HepG2 (cell line): ENCODE data around the gene H3-3A. TPM values are rescaled to one million over a fixed set of nuclear protein-coding genes. Genes with fewer than 3 reads are reported as not detected.

Experiments
- ATAC-seq: fragments of 200-7000 bp; cut with Tn5 transposase; 3 replicates; pipeline ENCODE4 v1.9.1; 2020; ENCODE audit warnings: mild to moderate bottlenecking, moderate library complexity
- BruUV-seq: library from RNA; stranded (reverse); fragments of 400-500 nt; replicated peaks from 2 replicates; lab custom pipeline; 2021; lab: Mats Ljungman, UMichigan
- CTCF ChIA-PET: fragments of 300-600 bp; formaldehyde crosslinking; extraction: SDS; loops from one replicate; lab custom pipeline; 2021; ENCODE audit warnings: low total read pairs, inconsistent platforms, low intra/inter-chr PET ratio; lab: Yijun Ruan, JAX
- POLR2A ChIA-PET: fragments of 350-600 bp; sonication (Branson Sonifier 250); formaldehyde crosslinking; loops from one replicate; lab custom pipeline; 2020; ENCODE audit warnings: antibody characterized with exemption, inconsistent platforms; lab: Yijun Ruan, JAX
- DNase-seq: peaks from one replicate; pipeline ENCODE4 v3.0.0-alpha.2; 2015; ENCODE audit warnings: low spot score
- FAIRE-seq: peaks from 3 replicates; lab custom pipeline; 2011; peaks lifted over from hg19 to GRCh38; lab: Jason Lieb, UNC
- H2AFZ ChIP-seq: one replicate; pipeline ENCODE4 v1.6.1; 2011; ENCODE audit warnings: low read length, inconsistent platforms
- H3K27ac ChIP-seq: fragments of 300-600 bp; 3 replicates; pipeline ENCODE4 v1.8.0; 2011; ENCODE audit warnings: mixed run types, mild to moderate bottlenecking, mixed read lengths, low read length, inconsistent platforms; ENCODE audit not compliant: insufficient read depth; ENCODE audit errors: extremely low read length
- H3K27me3 ChIP-seq, 2 experiments: fragments of 200-600 bp in 1 of 2; 2 replicates in 1 of 2; 3 replicates in 1 of 2; pipeline versions ENCODE4 v1.6.0 to v1.8.0; 2011; ENCODE audit warnings: low read length in 2 of 2, mild to moderate bottlenecking in 2 of 2, moderate library complexity in 2 of 2, inconsistent platforms in 1 of 2; ENCODE audit not compliant: insufficient read depth in 2 of 2, control insufficient read depth in 1 of 2
- H3K36me3 ChIP-seq, 2 experiments: fragments of 200-600 bp in 1 of 2; replicated peaks in 1 of 2; 2 replicates in 1 of 2; 3 replicates in 1 of 2; pipeline versions ENCODE4 v1.5.1 to v1.8.0; 2011; ENCODE audit warnings: low read length in 2 of 2, inconsistent platforms in 1 of 2; ENCODE audit not compliant: insufficient read depth in 2 of 2, control insufficient read depth in 1 of 2
- H3K4me1 ChIP-seq: 2 replicates; pipeline ENCODE4 v1.5.1; 2012; ENCODE audit warnings: low read length, inconsistent platforms; ENCODE audit not compliant: insufficient read depth
- H3K4me2 ChIP-seq: 2 replicates; pipeline ENCODE4 v1.6.0; 2011; ENCODE audit warnings: low read depth, low read length, inconsistent platforms
- H3K4me3 ChIP-seq, 3 experiments: fragments of 200-600 bp in 1 of 3; sonication (generic), shearing (Covaris generic) in 1 of 3; replicated peaks in 1 of 3; 2 replicates each; pipeline ENCODE4 v1.5.1; 2011 to 2016; ENCODE audit warnings: low read length in 3 of 3, inconsistent platforms in 2 of 3, low read depth in 2 of 3, mild to moderate bottlenecking in 2 of 3, control low read depth in 1 of 3, mixed read lengths in 1 of 3; ENCODE audit not compliant: insufficient read depth in 1 of 3
- H3K79me2 ChIP-seq: one replicate; pipeline ENCODE4 v1.6.1; 2011; ENCODE audit warnings: low read length, inconsistent platforms; ENCODE audit not compliant: insufficient read depth
- H3K9ac ChIP-seq: 2 replicates; pipeline ENCODE4 v1.6.0; 2011; ENCODE audit warnings: mild to moderate bottlenecking, low read depth, low read length, inconsistent platforms; ENCODE audit not compliant: insufficient read depth
- H3K9me3 ChIP-seq: 2 replicates; pipeline ENCODE4 v1.5.1; 2012; ENCODE audit warnings: mild to moderate bottlenecking, low read length
- H4K20me1 ChIP-seq: 2 replicates; pipeline ENCODE4 v1.6.0; 2011; ENCODE audit warnings: inconsistent platforms, mild to moderate bottlenecking, low read length, moderate library complexity; ENCODE audit not compliant: insufficient read depth
- ARID2 ChIP-seq: sonication (generic); formaldehyde crosslinking; IDR thresholded peaks from 2 replicates; pipeline ENCODE4 v1.8.1; 2022; ENCODE audit warnings: mild to moderate bottlenecking, missing genetic modification reagents, borderline replicate concordance
- PRMT3 ChIP-seq: sonication (generic); formaldehyde crosslinking; IDR thresholded peaks from 2 replicates; pipeline ENCODE4 v1.8.1; 2022; ENCODE audit warnings: low read depth, mild to moderate bottlenecking, moderate library complexity, missing genetic modification reagents, borderline replicate concordance
- TARDBP ChIP-seq: sonication (generic); formaldehyde crosslinking; IDR thresholded peaks from 2 replicates; pipeline ENCODE4 v1.8.0; 2022; ENCODE audit warnings: mild to moderate bottlenecking, missing genetic modification reagents
- ZBTB42 ChIP-seq: sonication (generic); formaldehyde crosslinking; IDR thresholded peaks from 2 replicates; pipeline ENCODE4 v1.5.0; 2020; ENCODE audit warnings: mild to moderate bottlenecking, missing genetic modification reagents
- WGBS: methylation state at CpG from one replicate; pipeline ENCODE4 v1.1.6; 2017; ENCODE audit warnings: low lambda C conversion rate; 5-methylcytosine and 5-hydroxymethylcytosine counted together
- in situ Hi-C: cut with HindIII; loops from 2 replicates; pipeline ENCODE4 v1.10.0; 2017; ENCODE audit warnings: low pct_unique_long_range_greater_than_20kb; ENCODE audit not compliant: extremely low pct_ligation_motif_present
- intact Hi-C: fragments of 100-400 bp; cut with micrococcal nuclease; formaldehyde crosslinking; loops from one replicate; pipeline ENCODE4 v1.10.0; 2022; ENCODE audit not compliant: unreplicated experiment
- polyA plus RNA-seq, 8 experiments: library from polyadenylated mRNA; depleted of rRNA in 3 of 8; stranded (reverse) in 7 of 8; unstranded in 1 of 8; fragments of >200 nt; fragmentation: Illumina TruSeq in 4 of 8; extraction: Trizol in 4 of 8; gene quantifications; 2 replicates each; pipeline versions ENCODE4 v1.2.1 to v1.2.3, GENCODE V29; 2011 to 2016; ENCODE audit warnings: low read depth in 4 of 8, missing spikeins in 1 of 8, mixed read lengths in 1 of 8; ENCODE audit not compliant: insufficient read depth in 1 of 8
- total RNA-seq, 5 experiments: library from RNA; depleted of rRNA; stranded (reverse); fragments of >200 nt; fragmentation: Illumina TruSeq; extraction: Trizol; gene quantifications; 2 replicates each; pipeline ENCODE4 v1.2.3, GENCODE V29; 2016; ENCODE audit warnings: low read depth in 1 of 5
- TF ChIP-seq, protein P1 (sequence below): sonication (generic); formaldehyde crosslinking; IDR thresholded peaks from 2 replicates; pipeline ENCODE4 v1.9.0; 2021; ENCODE audit warnings: missing genetic modification reagents, mild to moderate bottlenecking, borderline replicate concordance
- TF ChIP-seq, protein P2 (sequence below): IDR thresholded peaks from 2 replicates; pipeline ENCODE4 v1.6.1; 2016; ENCODE audit warnings: mild to moderate bottlenecking
- TF ChIP-seq, protein P3 (sequence below): sonication (generic); formaldehyde crosslinking; IDR thresholded peaks from 2 replicates; pipeline ENCODE4 v1.4.0; 2020; ENCODE audit warnings: missing genetic modification reagents
- TF ChIP-seq, protein P4 (sequence below): sonication (generic); formaldehyde crosslinking; IDR thresholded peaks from 2 replicates; pipeline ENCODE4 v1.5.0; 2020; ENCODE audit warnings: mild to moderate bottlenecking, missing genetic modification reagents
- TF ChIP-seq, protein P5 (sequence below), 2 experiments: sonication (generic) in 1 of 2; formaldehyde crosslinking in 1 of 2; IDR thresholded peaks; 2 replicates each; pipeline versions ENCODE4 v1.5.1 to v1.6.1; 2011 to 2020; ENCODE audit warnings: borderline replicate concordance in 1 of 2, low read depth in 1 of 2, low read length in 1 of 2, mild to moderate bottlenecking in 1 of 2, missing genetic modification reagents in 1 of 2, moderate library complexity in 1 of 2

H3-3A gene
- total and polyA plus RNA-seq, 2 of the 13 experiments (the other 11 are each of a cell fraction or from before 2014, with no cell fraction given), result 221 to 320 TPM

DNA sequence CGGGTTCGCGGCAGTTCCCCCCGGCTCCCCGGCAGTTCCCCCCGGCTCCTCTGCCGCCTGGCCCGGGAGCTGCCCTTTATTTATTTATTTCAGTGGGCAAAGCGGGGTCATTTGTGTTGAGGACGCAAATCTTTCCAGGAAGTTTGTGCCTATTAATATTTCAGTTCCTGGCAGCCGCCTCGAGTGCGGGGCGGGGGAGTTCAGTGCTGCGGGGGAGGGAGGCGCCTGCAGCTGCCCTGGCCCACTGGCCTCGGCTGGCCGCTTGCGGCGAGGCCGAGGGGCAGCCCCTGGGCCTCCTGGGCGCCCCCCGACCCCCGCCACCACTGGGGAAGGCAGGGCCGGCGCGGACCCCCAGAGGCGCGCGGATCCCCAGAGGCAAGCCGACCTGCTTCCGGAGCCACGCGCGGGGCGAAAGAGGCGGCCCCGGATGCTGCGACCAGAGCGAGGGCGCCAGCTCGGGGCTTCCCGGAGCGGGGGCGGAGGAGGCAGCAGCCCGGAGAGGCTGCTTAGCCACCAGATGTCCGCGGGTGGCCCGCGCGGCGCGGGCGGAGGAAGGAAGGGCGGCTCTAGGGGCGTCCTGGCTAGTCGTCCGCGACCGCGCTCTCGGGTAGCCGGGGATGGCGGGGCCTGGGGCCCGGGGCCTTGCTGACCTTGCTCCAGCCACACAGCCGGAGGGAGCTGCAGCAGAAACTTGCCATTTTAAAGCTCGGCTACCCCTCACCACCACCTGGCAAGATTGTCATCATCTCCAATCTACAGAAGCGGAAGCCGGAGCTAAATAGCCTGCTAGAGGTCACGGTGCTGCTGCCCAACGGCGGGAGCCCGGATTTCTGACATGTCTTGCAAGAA is 48.0 kb downstream of the H3-3A start (continued):
- TF ChIP-seq, protein P1, sequence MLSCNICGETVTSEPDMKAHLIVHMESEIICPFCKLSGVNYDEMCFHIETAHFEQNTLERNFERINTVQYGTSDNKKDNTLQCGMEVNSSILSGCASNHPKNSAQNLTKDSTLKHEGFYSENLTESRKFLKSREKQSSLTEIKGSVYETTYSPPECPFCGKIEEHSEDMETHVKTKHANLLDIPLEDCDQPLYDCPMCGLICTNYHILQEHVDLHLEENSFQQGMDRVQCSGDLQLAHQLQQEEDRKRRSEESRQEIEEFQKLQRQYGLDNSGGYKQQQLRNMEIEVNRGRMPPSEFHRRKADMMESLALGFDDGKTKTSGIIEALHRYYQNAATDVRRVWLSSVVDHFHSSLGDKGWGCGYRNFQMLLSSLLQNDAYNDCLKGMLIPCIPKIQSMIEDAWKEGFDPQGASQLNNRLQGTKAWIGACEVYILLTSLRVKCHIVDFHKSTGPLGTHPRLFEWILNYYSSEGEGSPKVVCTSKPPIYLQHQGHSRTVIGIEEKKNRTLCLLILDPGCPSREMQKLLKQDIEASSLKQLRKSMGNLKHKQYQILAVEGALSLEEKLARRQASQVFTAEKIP (CRISPR knock-in tag), result no peak
- no peak for TF ChIP-seq PRMT3
- no peak for TF ChIP-seq ZBTB42 (CRISPR knock-in tag)

DNA sequence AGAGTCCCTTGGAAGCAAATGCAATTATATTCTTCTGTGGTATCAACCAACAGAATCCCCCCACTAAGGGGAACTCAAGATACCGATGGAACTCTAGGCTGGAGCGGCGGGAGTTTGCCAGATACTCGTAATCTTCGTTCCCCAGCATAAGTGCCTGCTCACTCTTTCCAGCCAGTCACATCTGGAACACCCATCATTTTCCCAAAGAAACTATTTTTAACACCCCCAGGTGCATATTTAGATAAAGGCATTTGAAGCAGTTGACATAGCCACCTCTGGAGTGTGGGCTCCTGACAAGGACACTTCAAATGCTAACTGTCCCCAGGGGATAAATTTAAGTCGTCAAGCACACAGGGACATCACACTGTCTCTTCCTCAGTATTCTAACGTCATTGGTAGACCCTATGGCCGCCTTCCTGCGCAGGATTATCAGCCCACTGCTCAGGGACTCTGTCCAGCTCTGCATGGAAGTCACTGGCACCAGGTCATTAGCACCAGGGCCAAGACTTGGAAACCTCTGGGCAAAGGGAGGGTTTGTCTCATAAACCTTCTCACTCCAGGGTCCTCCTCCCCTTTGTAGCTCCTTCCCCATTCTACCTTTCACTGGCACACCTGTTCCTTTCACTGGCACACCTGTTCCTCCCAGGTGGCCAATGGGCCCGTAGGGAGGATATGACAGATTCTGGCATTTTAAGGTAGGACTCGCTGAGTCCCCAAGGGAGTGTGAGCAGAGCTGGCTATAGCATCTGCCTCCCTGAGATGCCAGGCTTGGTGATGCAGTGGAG is 48.8 kb downstream of the H3-3A start:
- Histone ChIP-seq H3K27ac (no peak overlapping the region), H3K9me3 (no peaks in the 10 kb centered on the region), H3K36me3 (no peaks in the 10 kb centered on the region; a peak in 1 of 5 replicates), H3K4me1 (peaks cover 41% of the 10 kb centered on the region), H3K9ac (no peak overlapping the region), H2AFZ (no peak overlapping the region), H3K79me2 (no peaks in the 10 kb centered on the region), H3K4me3 (peak overlapping the region; percentile 64 to 77 (median 72)), H4K20me1 (no peaks in the 10 kb centered on the region), H3K27me3 (peaks cover 2 to 16% of the 10 kb centered on the region in 2 experiments; a peak in 4 of 5 replicates), H3K4me2 (peak overlapping the region; percentile 81)
- ATAC-seq, result no peak
- no peak for FAIRE-seq
- intact Hi-C loops (no loop called here), in situ Hi-C loops (no loop called here)
- no peak for DNase-seq
- no TSS peak for BruUV-seq
- WGBS, result 28% methylated on average over 8 of the region's 11 CpGs
- ChIA-PET POLR2A (interaction anchor here (1.0 to 5.9 kb wide), 7 partner anchors 17 to 112 kb away, joined by 3 to 22 read pairs (median 4); partner anchors contain the start of genes H3-3A and SDE2), CTCF (no interaction called here)
- TF ChIP-seq, protein P2, sequence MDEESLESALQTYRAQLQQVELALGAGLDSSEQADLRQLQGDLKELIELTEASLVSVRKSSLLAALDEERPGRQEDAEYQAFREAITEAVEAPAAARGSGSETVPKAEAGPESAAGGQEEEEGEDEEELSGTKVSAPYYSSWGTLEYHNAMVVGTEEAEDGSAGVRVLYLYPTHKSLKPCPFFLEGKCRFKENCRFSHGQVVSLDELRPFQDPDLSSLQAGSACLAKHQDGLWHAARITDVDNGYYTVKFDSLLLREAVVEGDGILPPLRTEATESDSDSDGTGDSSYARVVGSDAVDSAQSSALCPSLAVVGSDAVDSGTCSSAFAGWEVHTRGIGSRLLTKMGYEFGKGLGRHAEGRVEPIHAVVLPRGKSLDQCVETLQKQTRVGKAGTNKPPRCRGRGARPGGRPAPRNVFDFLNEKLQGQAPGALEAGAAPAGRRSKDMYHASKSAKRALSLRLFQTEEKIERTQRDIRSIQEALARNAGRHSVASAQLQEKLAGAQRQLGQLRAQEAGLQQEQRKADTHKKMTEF (CRISPR knock-in tag), result no peak
- TF ChIP-seq, protein P3, sequence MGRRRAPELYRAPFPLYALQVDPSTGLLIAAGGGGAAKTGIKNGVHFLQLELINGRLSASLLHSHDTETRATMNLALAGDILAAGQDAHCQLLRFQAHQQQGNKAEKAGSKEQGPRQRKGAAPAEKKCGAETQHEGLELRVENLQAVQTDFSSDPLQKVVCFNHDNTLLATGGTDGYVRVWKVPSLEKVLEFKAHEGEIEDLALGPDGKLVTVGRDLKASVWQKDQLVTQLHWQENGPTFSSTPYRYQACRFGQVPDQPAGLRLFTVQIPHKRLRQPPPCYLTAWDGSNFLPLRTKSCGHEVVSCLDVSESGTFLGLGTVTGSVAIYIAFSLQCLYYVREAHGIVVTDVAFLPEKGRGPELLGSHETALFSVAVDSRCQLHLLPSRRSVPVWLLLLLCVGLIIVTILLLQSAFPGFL (CRISPR knock-in tag), result no peak
- TF ChIP-seq TARDBP (CRISPR knock-in tag) (no peak), ARID2 (no peak)
- TF ChIP-seq, protein P4, sequence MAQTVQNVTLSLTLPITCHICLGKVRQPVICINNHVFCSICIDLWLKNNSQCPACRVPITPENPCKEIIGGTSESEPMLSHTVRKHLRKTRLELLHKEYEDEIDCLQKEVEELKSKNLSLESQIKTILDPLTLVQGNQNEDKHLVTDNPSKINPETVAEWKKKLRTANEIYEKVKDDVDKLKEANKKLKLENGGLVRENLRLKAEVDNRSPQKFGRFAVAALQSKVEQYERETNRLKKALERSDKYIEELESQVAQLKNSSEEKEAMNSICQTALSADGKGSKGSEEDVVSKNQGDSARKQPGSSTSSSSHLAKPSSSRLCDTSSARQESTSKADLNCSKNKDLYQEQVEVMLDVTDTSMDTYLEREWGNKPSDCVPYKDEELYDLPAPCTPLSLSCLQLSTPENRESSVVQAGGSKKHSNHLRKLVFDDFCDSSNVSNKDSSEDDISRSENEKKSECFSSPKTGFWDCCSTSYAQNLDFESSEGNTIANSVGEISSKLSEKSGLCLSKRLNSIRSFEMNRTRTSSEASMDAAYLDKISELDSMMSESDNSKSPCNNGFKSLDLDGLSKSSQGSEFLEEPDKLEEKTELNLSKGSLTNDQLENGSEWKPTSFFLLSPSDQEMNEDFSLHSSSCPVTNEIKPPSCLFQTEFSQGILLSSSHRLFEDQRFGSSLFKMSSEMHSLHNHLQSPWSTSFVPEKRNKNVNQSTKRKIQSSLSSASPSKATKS (CRISPR knock-in tag), result no peak
- TF ChIP-seq, protein P5, sequence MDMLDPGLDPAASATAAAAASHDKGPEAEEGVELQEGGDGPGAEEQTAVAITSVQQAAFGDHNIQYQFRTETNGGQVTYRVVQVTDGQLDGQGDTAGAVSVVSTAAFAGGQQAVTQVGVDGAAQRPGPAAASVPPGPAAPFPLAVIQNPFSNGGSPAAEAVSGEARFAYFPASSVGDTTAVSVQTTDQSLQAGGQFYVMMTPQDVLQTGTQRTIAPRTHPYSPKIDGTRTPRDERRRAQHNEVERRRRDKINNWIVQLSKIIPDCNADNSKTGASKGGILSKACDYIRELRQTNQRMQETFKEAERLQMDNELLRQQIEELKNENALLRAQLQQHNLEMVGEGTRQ (IDR thresholded peaks at IDR 0.05; ENCODE audit: low read depth, low read length), result no peak
- TF ChIP-seq, protein P5 (CRISPR knock-in tag; IDR thresholded peaks at IDR 0.05; ENCODE audit: borderline replicate concordance), result no peak
